WTC11 (cell line): ENCODE data around the gene RNASE3. TPM values are rescaled to one million over a fixed set of nuclear protein-coding genes. Genes with fewer than 3 reads are reported as not detected.
"Not testable (repeated sequence)": the region's sequence is repeated elsewhere in the genome, so short reads cannot be mapped to it uniquely, and the experiment has no call there.

ENCODE experiments used
- ATAC-seq: fragments of 200-7000 bp; cut with Tn5 transposase; 2 replicates; pipeline ENCODE4 v1.10.0; 2021; ENCODE audit warnings: mild to moderate bottlenecking, moderate library complexity
- CTCF ChIA-PET: fragments of 300-600 bp; sonication (Branson Sonifier 250); formaldehyde crosslinking; loops from one replicate; lab custom pipeline; 2021; ENCODE audit warnings: antibody characterized with exemption; lab: Charles Lee
- POLR2A ChIA-PET: fragments of 350-600 bp; sonication (Branson Sonifier 250); formaldehyde crosslinking; loops from one replicate; lab custom pipeline; 2021; ENCODE audit warnings: antibody characterized with exemption; lab: Charles Lee
- DNase-seq: peaks from one replicate; pipeline ENCODE4 v3.0.0; 2021; ENCODE audit warnings: low spot score
- H3K27ac Mint-ChIP-seq: 2 replicates; pipeline ENCODE4 v1.8.0; 2021; ENCODE audit warnings: mixed read lengths
- H3K27me3 Mint-ChIP-seq: 2 replicates; pipeline ENCODE4 v1.8.0; 2021; ENCODE audit warnings: low read depth, mild to moderate bottlenecking, moderate library complexity, mixed read lengths
- H3K36me3 Mint-ChIP-seq: 2 replicates; pipeline ENCODE4 v1.8.0; 2021; ENCODE audit warnings: mixed read lengths
- H3K4me1 Mint-ChIP-seq: 2 replicates; pipeline ENCODE4 v1.8.0; 2022; ENCODE audit warnings: mixed read lengths
- H3K4me3 Mint-ChIP-seq: 2 replicates; pipeline ENCODE4 v1.8.0; 2021; ENCODE audit warnings: mild to moderate bottlenecking, moderate library complexity, mixed read lengths
- H3K9me3 Mint-ChIP-seq: 2 replicates; pipeline ENCODE4 v1.8.0; 2021; ENCODE audit warnings: mixed read lengths
- CREB1 ChIP-seq: sonication (generic); formaldehyde crosslinking; IDR thresholded peaks from 2 replicates; pipeline ENCODE4 v1.8.0; 2023; ENCODE audit warnings: mild to moderate bottlenecking, missing genetic modification reagents
- CREM ChIP-seq: sonication (generic); formaldehyde crosslinking; IDR thresholded peaks from 2 replicates; pipeline ENCODE4 v1.8.1; 2022; ENCODE audit warnings: mild to moderate bottlenecking, missing genetic modification reagents, moderate library complexity
- ELF4 ChIP-seq: sonication (generic); formaldehyde crosslinking; IDR thresholded peaks from 2 replicates; pipeline ENCODE4 v1.8.1; 2022; ENCODE audit warnings: low read depth, mild to moderate bottlenecking, moderate library complexity, missing genetic modification reagents
- EMX1 ChIP-seq: fragments of 250-450 bp; sonication (Bioruptor Pico); IDR thresholded peaks from 2 replicates; pipeline ENCODE4 v1.8.0; 2021; ENCODE audit warnings: mild to moderate bottlenecking
- FOXJ3 ChIP-seq: sonication (generic); formaldehyde crosslinking; IDR thresholded peaks from 2 replicates; pipeline ENCODE4 v1.9.0; 2021; ENCODE audit warnings: missing genetic modification reagents, mild to moderate bottlenecking, borderline replicate concordance
- GRHL2 ChIP-seq: fragments of 250-450 bp; sonication (Bioruptor Pico); IDR thresholded peaks from 2 replicates; pipeline ENCODE4 v1.8.0; 2022; ENCODE audit warnings: mild to moderate bottlenecking, moderate library complexity; ENCODE audit not compliant: insufficient replicate concordance, severe bottlenecking
- GTF2I ChIP-seq: fragments of 250-450 bp; sonication (Bioruptor Pico); conservative IDR thresholded peaks from 2 replicates; pipeline ENCODE4 v1.4.0; 2021; ENCODE audit warnings: mild to moderate bottlenecking
- IRF2 ChIP-seq: sonication (generic); formaldehyde crosslinking; IDR thresholded peaks from 2 replicates; pipeline ENCODE4 v1.8.0; 2022; ENCODE audit warnings: low read depth, missing genetic modification reagents, borderline replicate concordance
- JAZF1 ChIP-seq: fragments of 250-450 bp; sonication (Bioruptor Pico); IDR thresholded peaks from 2 replicates; pipeline ENCODE4 v1.9.0; 2021; ENCODE audit warnings: moderate library complexity, mild to moderate bottlenecking, inconsistent platforms
- JUN ChIP-seq: sonication (generic); formaldehyde crosslinking; IDR thresholded peaks from 2 replicates; pipeline ENCODE4 v1.8.0; 2023; ENCODE audit warnings: mild to moderate bottlenecking, missing genetic modification reagents
- MXD4 ChIP-seq: fragments of 250-450 bp; sonication (Bioruptor Pico); IDR thresholded peaks from 2 replicates; pipeline ENCODE4 v1.8.0; 2021; ENCODE audit warnings: mild to moderate bottlenecking, moderate library complexity, borderline replicate concordance
- NFATC4 ChIP-seq: fragments of 250-450 bp; sonication (Bioruptor Pico); IDR thresholded peaks from 2 replicates; pipeline ENCODE4 v1.9.0; 2021; ENCODE audit warnings: mild to moderate bottlenecking
- NFE2L1 ChIP-seq: sonication (generic); formaldehyde crosslinking; IDR thresholded peaks from 2 replicates; pipeline ENCODE4 v1.8.1; 2023; ENCODE audit warnings: missing genetic modification reagents
- OVOL2 ChIP-seq: fragments of 250-450 bp; sonication (Bioruptor Pico); IDR thresholded peaks from 2 replicates; pipeline ENCODE4 v1.9.0; 2021; ENCODE audit warnings: mild to moderate bottlenecking, borderline replicate concordance
- PRRX2 ChIP-seq: fragments of 250-450 bp; sonication (Bioruptor Pico); IDR thresholded peaks from 2 replicates; pipeline ENCODE4 v1.8.0; 2021; ENCODE audit warnings: mild to moderate bottlenecking
- SMAD3 ChIP-seq: sonication (generic); formaldehyde crosslinking; IDR thresholded peaks from 2 replicates; pipeline ENCODE4 v1.8.0; 2022; ENCODE audit warnings: missing genetic modification reagents, mild to moderate bottlenecking, borderline replicate concordance
- SP1 ChIP-seq: sonication (generic); formaldehyde crosslinking; conservative IDR thresholded peaks from 2 replicates; pipeline ENCODE4 v1.8.1; 2022; ENCODE audit warnings: missing genetic modification reagents
- TEAD1 ChIP-seq: sonication (generic); formaldehyde crosslinking; IDR thresholded peaks from 2 replicates; pipeline ENCODE4 v1.8.0; 2022; ENCODE audit warnings: mild to moderate bottlenecking, missing genetic modification reagents
- TP53 ChIP-seq: sonication (generic); formaldehyde crosslinking; IDR thresholded peaks from 2 replicates; pipeline ENCODE4 v1.8.1; 2023; ENCODE audit warnings: mild to moderate bottlenecking, missing genetic modification reagents
- ZNF317 ChIP-seq: sonication (generic); formaldehyde crosslinking; IDR thresholded peaks from 2 replicates; pipeline ENCODE4 v1.8.1; 2023; ENCODE audit warnings: low read depth, mild to moderate bottlenecking, moderate library complexity, missing genetic modification reagents, borderline replicate concordance
- total RNA-seq: library from RNA; stranded (reverse); gene quantifications from 3 replicates; pipeline ENCODE4 v1.2.3, GENCODE V29; 2021
- TF ChIP-seq, protein P1 (sequence below): fragments of 250-450 bp; sonication (Bioruptor Pico); conservative IDR thresholded peaks from 2 replicates; pipeline ENCODE4 v1.9.0; 2021; ENCODE audit warnings: mild to moderate bottlenecking
- TF ChIP-seq, protein P2 (sequence below): fragments of 200-600 bp; IDR thresholded peaks from 2 replicates; pipeline ENCODE4 v1.8.0; 2022; ENCODE audit warnings: antibody characterized with exemption
- TF ChIP-seq, protein P3 (sequence below): sonication (generic); formaldehyde crosslinking; IDR thresholded peaks from 2 replicates; pipeline ENCODE4 v1.8.0; 2022; ENCODE audit warnings: mild to moderate bottlenecking, missing genetic modification reagents

RNASE3 gene
- total RNA-seq, 1 experiment from 2014 or later, result not detected

DNA sequence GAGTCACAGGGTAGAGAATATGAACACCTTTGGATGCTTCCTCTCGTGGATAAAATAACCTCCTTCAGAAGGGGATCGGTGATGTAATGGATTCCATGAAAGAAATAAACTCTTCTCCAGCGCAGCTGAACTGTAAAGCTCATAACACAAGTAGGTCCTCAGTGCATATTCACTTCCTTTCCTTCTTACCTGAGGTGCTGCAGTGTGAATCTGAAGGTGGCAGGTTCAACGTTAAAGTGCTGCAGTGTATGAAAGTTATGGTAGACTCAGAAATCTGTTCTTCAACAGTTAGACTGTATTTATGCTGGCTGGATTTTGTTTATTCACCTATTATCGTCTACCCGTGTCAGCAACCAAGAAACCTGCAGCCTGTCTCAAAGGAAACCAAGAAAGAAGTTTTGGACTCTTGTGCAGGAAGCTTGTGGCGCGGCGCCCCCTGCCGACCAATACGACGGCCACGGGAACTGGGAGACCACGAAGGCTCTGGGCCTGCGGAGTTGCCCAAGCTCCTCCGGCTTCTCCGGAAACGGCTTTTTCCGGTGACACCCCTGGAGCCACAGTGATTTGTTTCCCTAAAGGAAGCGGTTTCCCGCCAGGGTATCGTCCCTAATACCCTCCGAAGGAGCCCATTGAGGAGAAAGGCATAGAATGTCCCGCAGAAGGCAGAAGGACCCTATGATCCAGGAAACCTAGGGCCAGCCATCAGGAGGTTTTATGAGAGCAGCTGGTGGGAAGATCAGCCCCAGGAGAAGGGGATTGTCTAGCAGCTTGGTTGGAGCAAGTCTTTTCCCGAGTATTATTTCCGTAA lies 17.6 kb upstream of the RNASE3 start (continued):
- TF ChIP-seq, protein P1, sequence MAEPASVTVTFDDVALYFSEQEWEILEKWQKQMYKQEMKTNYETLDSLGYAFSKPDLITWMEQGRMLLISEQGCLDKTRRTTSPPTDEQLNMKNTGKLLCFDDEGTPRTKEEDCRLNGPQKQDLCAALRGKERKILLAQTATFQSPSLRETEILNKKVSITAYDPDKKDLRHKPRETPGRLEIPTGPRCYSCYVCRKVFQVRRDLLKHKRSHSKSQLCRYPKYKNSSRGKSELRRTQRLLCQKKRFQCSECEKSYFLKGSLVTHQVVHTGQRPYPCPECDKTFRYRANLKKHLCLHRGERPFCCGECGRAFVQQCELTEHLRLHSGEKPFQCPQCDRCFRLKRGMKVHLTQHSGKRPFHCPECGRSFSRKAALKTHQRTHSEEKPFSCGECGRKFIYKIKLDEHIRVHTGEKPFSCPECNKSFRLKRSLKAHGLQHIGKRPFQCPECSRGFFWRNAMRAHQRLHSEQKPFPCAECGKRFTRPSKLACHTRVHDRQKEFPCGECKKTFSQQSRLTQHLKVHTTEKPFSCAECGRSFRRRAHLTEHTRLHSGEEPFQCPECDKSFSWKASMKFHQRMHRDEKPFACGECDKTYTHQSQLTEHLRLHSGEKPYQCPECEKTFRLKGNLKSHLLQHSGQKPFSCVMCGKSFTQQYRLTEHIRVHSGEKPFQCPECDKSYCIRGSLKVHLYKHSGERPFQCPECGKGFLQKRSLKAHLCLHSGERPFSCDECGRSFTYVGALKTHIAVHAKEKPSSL (CRISPR knock-in tag), result no peak

DNA sequence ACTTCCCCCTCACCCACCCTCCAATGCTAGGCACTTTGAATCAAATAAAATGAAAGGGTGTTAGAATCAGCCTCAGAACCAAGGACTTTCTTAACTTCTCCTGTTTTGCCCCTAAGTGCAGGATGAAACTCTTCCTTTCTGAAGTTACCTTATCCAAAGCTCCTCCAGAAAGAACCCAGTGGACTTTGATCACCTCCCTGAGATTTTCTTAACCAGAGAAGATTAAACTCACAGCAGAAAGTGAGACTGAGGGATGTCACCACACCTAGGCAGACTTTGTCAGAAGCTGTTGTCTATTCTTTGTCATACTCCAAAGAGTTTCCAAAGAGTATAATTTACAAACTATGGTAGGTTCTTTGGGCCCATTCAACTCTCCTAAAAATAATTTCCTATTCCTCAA lies 14.2 kb upstream of the RNASE3 start:
- DNase-seq (no peak), ATAC-seq (no peak)
- no peaks in the 10 kb centered on the region for H3K36me3 Mint-ChIP-seq
- peaks cover 9% of the 10 kb centered on the region for H3K4me1 Mint-ChIP-seq
- peaks cover 21% of the 10 kb centered on the region for H3K9me3 Mint-ChIP-seq
- no peak overlapping the region for H3K27ac Mint-ChIP-seq
- TF ChIP-seq SP1 (CRISPR knock-in tag) (no peak), EMX1 (CRISPR knock-in tag) (no peak), MXD4 (CRISPR knock-in tag) (no peak), CREM (no peak), CREB1 (CRISPR knock-in tag) (no peak), GRHL2 (CRISPR knock-in tag) (no peak), TP53 (CRISPR knock-in tag) (no peak), ZNF317 (no peak), SMAD3 (CRISPR knock-in tag) (no peak)
- TF ChIP-seq, protein P2, sequence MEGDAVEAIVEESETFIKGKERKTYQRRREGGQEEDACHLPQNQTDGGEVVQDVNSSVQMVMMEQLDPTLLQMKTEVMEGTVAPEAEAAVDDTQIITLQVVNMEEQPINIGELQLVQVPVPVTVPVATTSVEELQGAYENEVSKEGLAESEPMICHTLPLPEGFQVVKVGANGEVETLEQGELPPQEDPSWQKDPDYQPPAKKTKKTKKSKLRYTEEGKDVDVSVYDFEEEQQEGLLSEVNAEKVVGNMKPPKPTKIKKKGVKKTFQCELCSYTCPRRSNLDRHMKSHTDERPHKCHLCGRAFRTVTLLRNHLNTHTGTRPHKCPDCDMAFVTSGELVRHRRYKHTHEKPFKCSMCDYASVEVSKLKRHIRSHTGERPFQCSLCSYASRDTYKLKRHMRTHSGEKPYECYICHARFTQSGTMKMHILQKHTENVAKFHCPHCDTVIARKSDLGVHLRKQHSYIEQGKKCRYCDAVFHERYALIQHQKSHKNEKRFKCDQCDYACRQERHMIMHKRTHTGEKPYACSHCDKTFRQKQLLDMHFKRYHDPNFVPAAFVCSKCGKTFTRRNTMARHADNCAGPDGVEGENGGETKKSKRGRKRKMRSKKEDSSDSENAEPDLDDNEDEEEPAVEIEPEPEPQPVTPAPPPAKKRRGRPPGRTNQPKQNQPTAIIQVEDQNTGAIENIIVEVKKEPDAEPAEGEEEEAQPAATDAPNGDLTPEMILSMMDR, result no peak
- TF ChIP-seq, protein P3, sequence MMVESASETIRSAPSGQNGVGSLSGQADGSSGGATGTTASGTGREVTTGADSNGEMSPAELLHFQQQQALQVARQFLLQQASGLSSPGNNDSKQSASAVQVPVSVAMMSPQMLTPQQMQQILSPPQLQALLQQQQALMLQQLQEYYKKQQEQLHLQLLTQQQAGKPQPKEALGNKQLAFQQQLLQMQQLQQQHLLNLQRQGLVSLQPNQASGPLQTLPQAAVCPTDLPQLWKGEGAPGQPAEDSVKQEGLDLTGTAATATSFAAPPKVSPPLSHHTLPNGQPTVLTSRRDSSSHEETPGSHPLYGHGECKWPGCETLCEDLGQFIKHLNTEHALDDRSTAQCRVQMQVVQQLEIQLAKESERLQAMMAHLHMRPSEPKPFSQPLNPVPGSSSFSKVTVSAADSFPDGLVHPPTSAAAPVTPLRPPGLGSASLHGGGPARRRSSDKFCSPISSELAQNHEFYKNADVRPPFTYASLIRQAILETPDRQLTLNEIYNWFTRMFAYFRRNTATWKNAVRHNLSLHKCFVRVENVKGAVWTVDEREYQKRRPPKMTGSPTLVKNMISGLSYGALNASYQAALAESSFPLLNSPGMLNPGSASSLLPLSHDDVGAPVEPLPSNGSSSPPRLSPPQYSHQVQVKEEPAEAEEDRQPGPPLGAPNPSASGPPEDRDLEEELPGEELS, result no peak
- H3K4me3 Mint-ChIP-seq, result no peak overlapping the region
- ChIA-PET POLR2A (no interaction called here), CTCF (no interaction called here)
- H3K27me3 Mint-ChIP-seq, result peaks cover 60% of the 10 kb centered on the region

DNA sequence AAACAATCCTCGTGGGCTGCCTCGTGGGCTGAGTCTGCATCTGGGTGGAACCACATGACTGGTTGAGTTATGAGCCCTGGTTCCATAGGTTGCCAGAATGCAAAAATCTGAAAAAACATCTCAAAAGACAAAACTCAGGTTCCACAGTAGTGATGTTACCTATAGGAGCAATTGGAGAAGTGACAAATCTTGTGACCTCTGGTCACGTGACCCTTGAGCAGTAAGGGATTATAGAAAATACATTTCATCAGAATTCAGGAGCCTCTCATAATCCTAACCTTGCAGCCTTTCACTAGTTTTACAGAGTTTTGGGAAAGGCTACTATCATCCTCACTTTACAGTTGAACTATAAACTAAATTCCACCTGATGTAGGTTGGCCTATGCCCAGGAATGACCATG lies 12.5 kb upstream of the RNASE3 start:
- H3K4me1 Mint-ChIP-seq, result peaks cover 4% of the 10 kb centered on the region

DNA sequence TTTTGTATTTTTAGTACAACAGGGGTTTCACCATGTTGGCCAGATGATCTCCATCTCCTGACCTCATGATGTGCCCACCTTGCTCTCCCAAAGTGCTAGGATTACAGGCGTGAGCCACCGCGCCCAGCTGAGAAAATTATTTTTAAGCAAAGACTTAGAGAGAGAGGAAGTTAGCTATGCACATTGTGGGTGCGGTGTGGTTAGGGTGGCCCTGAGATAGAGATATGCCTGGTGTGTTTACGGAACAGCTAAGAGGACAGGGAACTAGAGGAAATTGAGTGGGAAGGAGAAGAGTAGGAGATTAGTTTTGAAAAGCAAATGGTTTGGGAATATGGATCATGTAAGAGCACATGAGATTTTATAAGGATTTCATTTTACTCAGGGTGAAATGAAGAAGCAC lies 10.0 kb upstream of the RNASE3 start:
- CTCF ChIA-PET, DNase-seq, H3K27ac Mint-ChIP-seq, ATAC-seq, H3K36me3 Mint-ChIP-seq, POLR2A ChIA-PET, H3K4me3 Mint-ChIP-seq, H3K4me1 Mint-ChIP-seq: not testable (repeated sequence)
- peaks cover 17% of the 10 kb centered on the region for H3K9me3 Mint-ChIP-seq
- peaks cover 38% of the 10 kb centered on the region for H3K27me3 Mint-ChIP-seq

More for the DNA sequence above, 12.5 kb upstream of the RNASE3 start:
- peaks cover 59% of the 10 kb centered on the region for H3K27me3 Mint-ChIP-seq
- no peaks in the 10 kb centered on the region for H3K36me3 Mint-ChIP-seq
- ChIA-PET POLR2A (no interaction called here), CTCF (no interaction called here)
- no peak for ATAC-seq
- no peak overlapping the region for H3K27ac Mint-ChIP-seq
- DNase-seq, result no peak
- H3K9me3 Mint-ChIP-seq, result peaks cover 21% of the 10 kb centered on the region
- no peak overlapping the region for H3K4me3 Mint-ChIP-seq
- TF ChIP-seq NFATC4 (CRISPR knock-in tag), result no peak
- no peak for TF ChIP-seq NFE2L1
- no peak for TF ChIP-seq GTF2I (CRISPR knock-in tag)
- TF ChIP-seq CREM, result no peak
- TF ChIP-seq IRF2 (CRISPR knock-in tag), result no peak
- no peak for TF ChIP-seq TEAD1
- TF ChIP-seq GRHL2 (CRISPR knock-in tag), result no peak
- TF ChIP-seq JUN (CRISPR knock-in tag), result no peak
- no peak for TF ChIP-seq PRRX2 (CRISPR knock-in tag)
- no peak for TF ChIP-seq MXD4 (CRISPR knock-in tag)
- no peak for TF ChIP-seq FOXJ3 (CRISPR knock-in tag)
- TF ChIP-seq, protein P1 (CRISPR knock-in tag), result no peak
- TF ChIP-seq OVOL2 (CRISPR knock-in tag), result no peak
- TF ChIP-seq ELF4 (CRISPR knock-in tag), result no peak
- no peak for TF ChIP-seq JAZF1 (CRISPR knock-in tag)
